Left cardiac atrium (tissue), 4 donors: Measurements from ENCODE around the gene RNFT2. TPM values are rescaled to one million over a fixed set of nuclear protein-coding genes. Genes with fewer than 3 reads are reported as not detected.

Experiments
- ATAC-seq, 2 donors: fragments of 200-7000 bp; cut with Tn5 transposase; one replicate each; pipeline ENCODE4 v1.9.1; 2020; ENCODE audit warnings: mild to moderate bottlenecking in 2 of 2, moderate library complexity in 2 of 2
- DNase-seq: peaks from one replicate; pipeline ENCODE4 v3.0.0-alpha.2; 2020
- intact Hi-C, 2 donors: fragments of 100-400 bp; cut with DNase I; formaldehyde crosslinking; loops; one replicate each; pipeline versions ENCODE4 v1.14.1 to v1.15.1; 2022 to 2023
- total RNA-seq, 2 donors: library from RNA; stranded (reverse); fragmentation: NEBNext Ultra II Directional; extraction: Animal tissue kit (Norgen Biotek cat#: 25700); gene quantifications; one replicate each; pipeline ENCODE4 v1.2.1, GENCODE V29; 2021
- donor health status: DM: no; HTN: yes; CAD: no.
- donor health status: DM: no; HTN: yes; CAD: no; lungs with severe emphysema.
- donor health status: DM: yes; HTN: yes; CAD: no.
- donor health status: Dilated cardiomyopathy.

The RNFT2 gene
- total RNA-seq, 2 donors from 2014 or later = 1.6 to 3.1 TPM

DNA sequence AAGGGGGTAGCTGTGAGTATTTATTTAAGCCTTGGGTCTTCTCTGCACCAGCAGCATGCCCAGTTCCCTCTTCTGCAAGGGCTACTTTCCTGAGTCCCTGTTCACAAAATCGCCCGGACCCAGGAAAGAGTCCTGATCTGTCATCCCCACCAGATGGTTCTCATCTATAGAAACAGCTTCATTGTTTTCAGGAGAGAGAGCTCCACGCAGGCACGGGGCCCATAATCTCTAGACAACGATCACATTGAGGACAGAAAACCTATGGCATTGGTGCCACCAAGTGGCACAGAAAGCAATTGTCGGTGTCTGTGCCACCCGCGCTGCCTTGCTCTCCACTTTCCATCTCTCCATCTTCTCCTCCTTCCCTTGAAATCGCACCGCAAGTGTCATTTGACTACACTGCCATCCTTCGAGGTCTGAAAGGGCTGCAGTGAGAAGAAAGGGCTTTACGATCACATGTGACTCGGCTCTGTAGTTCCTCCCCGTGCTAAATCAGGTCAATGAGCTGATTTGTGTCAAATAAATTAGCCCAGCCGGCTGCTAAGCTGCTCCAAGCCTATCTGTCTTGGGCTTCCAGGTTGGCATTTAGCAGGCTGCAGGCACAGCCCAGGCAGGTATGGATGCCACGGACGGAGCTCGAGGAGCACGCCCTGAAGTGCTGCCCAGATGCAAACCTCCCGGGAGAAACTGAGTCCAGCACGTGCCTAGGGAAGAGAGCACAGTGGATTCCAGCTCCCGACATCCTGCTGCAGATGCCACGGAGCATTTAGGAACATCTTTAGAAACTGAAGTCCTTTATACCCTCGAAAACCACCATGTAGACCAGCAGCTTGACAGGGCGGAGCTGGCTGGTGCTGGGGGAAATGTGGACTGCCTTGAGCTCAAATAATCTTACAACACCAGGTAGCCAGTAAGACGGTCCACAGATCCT lies 29.0 kb upstream of the RNFT2 start:
- peak; percentile 44 for DNase-seq
- intact Hi-C loops = loop anchor here (5.0 to 10.0 kb wide), 3 partner anchors 316 to 712 kb away; no protein-coding TSS in a partner anchor
- peak; percentile 79 for ATAC-seq

DNA sequence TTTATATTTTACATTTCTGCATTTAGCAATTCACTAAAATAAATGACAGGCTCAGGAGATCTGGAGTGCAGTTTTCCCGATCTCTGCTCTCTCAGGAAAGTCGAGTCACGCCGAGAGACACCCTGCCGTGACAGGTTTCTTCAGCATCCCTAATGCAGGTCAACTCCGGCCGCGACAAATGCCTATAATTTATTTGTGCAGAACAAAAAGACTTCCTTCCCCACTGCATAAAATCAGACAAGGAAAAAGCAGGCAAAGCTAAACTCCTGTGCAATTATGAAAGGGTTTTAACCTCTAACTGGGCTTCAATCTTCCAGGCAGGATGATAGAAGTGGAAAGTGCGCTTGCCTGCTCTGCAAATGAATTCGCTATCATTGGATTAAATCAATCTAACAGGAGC lies 28.3 kb upstream of the RNFT2 start:
- ATAC-seq (no peak), DNase-seq (no peak)
- intact Hi-C loops = loop anchor here (5.0 to 10.0 kb wide), 4 partner anchors 315 to 715 kb away; no protein-coding TSS in a partner anchor

DNA sequence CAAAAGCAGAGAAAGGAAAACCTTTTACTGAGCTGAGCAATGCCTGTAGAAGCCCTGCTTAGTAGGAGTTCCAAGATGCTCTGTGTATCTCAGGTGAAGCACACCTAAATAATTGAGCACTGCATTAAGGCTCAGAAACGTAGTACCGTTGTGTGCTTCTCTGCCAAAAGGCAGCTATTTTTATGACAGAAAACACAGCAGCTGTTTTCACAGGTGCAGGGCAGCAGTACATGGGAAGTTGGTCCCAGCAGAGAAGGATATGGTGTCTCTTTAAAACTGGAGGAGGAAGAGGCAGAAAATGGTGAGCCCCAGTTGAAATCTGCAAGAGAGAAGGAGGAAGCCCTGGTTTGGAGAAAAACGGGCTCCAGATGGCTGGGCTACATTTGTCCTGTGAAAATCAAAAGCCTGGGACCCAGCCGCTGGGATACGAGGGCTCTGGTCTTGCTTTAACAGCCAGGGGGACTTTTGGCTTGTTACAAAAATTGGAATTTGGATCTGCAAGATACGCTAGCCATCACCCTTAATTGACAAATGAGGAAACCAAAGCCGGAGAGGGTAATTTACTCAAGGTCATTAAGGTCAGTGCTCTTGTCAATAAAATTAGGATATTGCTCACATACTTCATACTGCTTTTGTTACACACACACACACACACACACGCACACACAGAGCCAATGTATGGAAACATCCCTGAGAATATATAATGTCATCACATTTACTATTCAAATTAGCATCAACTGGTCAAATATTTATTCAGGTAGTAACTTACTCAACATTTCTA lies 27.6 kb upstream of the RNFT2 start:
- ATAC-seq (no peak), DNase-seq (no peak)
- intact Hi-C loops = loop anchor here in 1 of 2 donors (10.0 kb wide), 1 partner anchor 716 kb away; no protein-coding TSS in a partner anchor

DNA sequence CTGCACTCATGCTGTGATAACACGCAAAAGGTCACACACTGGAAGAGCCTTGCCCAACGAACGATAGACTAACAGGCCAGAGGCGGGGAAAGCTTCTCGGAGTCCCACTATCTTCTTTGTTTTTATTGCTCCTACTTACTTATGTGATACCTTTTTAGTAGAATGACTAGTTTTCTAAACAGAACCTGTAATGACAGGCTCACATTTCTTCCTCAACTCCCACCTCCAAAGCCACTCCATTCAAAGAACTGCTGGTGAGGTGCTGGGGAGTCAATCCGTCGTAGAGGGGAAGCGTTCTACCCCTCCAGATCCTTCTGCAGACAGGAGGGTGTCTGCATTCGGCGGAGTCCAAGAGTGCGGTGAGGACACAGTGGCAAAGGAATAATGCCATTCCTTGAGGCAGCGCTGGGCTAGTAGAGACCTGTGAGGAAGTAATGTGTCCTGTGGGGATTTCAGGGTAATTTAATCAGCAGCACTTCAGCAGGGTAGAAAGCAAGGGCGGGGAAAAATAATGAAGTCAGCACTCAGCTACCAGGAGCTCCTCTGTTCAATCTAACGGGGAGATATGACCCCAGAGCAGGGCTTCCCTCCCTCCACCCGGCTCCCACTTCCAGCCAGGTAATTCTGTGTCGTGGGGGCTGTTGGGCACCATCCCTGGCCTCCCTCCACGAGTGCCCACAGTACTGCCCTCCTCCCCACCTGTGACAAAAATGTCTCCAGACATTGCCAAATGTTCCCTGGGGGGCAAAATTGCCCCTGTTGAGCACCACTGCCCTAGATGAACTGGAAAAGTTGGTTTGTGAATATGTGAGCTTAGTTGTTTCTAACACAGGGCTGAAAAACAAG lies 25.4 kb upstream of the RNFT2 start:
- no peak for DNase-seq
- intact Hi-C loops = loop anchor here in 1 of 2 donors (10.0 kb wide), 1 partner anchor 718 kb away; no protein-coding TSS in a partner anchor
- no peak for ATAC-seq

DNA sequence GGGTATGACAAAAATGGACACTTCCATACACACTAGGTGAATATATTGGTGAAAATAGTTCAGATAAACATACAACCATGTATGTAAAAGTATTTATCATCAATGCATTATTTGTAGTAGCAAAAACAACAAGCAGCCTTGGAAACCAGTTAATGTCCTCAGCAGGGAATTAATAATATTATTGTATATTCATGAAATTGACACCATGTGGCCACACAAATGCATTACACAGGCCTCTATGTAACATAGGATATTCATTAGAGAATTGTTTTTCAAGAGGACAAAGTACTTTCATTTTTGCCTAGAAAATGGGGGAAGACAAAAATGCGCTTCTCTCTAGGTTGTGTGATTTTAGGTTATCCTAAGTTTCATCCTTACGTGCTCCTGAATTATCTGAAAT lies 24.6 kb upstream of the RNFT2 start:
- intact Hi-C loops = loop anchor here in 1 of 2 donors (10.0 kb wide), 1 partner anchor 719 kb away; no protein-coding TSS in a partner anchor
- ATAC-seq = no peak

DNA sequence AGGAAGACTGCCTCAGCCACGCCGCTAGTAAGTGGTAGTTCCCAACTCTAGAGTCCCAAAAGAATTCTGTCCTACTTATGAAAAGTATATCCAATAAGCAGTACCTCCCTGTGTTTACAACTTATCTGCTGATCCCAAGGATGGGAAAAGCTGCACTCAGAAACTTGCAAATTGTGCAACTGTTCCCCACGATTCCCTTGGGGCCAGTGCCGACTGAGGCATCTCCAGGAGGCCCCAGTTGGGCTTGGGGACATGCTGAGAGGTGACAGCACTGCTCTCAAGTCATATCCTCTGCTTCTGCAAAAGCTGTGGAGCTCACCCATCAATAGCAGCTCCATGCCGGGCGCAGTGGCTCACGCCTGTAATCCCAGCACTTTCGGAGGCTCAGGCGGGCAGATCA lies 23.9 kb upstream of the RNFT2 start:
- no peak for DNase-seq
- no peak for ATAC-seq
- intact Hi-C loops = loop anchor here in 1 of 2 donors (10.0 kb wide), 1 partner anchor 719 kb away; no protein-coding TSS in a partner anchor

More for the DNA sequence above, 24.6 kb upstream of the RNFT2 start:
- DNase-seq = no peak

DNA sequence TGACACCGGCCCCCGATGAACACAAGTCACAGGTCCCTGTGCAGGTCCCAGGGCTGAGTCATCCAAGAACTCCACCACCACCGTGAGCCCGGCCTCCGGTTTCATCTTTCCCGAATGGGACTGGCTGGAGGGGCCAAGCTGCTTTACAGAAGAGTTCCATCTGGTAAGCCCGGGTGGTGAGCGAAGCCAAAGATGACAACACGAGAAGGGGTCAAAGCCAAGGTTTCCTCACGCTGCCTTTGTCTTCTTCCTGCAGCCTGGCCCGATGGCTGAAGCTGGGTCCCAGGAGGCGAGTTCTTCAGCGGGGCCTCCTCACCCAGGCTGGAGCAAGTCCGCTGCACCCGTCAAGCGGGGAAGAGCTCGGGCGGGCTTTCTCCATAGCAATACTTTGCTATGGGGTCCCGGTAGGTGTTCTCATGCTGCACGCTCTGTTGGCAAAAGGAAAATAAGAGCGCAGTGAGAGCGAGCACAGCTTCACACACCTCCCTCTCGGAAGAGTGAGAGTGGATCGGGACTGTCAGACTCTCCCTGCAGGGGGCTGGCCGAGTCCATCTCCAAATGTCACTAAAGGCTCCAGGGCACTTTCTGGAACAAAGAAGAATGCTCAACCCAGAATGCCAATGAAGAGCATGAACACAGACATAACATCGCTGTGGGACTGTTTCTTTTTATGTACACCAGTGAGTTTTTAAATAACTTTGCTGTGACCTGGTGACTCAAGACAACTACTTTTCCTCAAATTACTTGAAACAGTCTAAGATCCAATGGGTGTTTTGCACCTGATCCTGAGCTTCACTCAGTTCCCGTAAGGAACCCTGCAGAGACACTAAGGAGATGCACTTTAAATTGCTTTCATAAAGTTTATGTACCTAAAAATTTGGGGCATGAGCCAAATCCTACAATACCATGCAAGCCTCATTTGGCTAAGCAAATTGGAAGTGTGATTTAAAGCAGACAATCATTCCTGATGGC lies 20.4 kb upstream of the RNFT2 start:
- ATAC-seq = peak; percentile 74 to 85
- intact Hi-C loops = loop anchor here in 1 of 2 donors (10.0 kb wide), 1 partner anchor 723 kb away; no protein-coding TSS in a partner anchor
- peak; percentile 75 for DNase-seq

DNA sequence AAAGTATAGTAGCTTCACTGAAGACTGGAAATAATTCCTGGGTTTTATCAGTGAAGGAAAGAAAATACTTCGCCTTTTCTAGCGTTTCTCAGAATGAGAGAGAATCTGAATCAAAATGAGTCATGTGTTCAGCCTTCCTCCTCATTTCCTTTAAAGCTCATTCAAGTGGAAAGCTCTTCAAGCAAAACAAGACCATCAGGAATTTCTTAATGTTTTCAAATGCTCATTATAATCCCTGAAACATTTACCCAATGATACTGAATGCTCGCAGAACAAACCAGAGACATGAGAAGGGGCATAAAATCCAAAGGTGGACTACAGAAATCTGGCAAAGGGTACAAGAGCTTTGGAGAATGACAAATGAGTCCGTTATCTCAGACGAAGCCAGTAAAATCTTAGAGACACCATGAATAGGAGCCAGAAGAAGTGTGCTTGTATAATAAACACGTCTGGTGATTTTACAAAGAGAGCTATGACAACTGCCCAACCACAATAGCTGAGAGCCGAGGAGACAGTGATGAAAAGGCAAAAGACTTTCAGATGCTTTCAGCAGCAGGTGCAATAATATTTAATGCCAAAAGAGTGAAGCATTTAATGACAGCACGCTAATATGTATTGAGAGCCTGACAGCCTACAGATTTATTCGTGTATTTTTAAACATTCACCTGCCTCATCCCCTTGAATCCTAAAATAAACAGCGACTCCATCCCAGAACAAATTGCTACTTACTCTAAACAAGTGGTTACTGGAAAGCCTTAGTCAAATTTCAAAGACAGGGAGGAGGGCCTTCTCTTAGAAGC lies 19.3 kb upstream of the RNFT2 start:
- intact Hi-C loops = loop anchor here in 1 of 2 donors (10.0 kb wide), 1 partner anchor 724 kb away; no protein-coding TSS in a partner anchor
- DNase-seq (no peak), ATAC-seq (peak in 1 of 2 donors; percentile 28)

DNA sequence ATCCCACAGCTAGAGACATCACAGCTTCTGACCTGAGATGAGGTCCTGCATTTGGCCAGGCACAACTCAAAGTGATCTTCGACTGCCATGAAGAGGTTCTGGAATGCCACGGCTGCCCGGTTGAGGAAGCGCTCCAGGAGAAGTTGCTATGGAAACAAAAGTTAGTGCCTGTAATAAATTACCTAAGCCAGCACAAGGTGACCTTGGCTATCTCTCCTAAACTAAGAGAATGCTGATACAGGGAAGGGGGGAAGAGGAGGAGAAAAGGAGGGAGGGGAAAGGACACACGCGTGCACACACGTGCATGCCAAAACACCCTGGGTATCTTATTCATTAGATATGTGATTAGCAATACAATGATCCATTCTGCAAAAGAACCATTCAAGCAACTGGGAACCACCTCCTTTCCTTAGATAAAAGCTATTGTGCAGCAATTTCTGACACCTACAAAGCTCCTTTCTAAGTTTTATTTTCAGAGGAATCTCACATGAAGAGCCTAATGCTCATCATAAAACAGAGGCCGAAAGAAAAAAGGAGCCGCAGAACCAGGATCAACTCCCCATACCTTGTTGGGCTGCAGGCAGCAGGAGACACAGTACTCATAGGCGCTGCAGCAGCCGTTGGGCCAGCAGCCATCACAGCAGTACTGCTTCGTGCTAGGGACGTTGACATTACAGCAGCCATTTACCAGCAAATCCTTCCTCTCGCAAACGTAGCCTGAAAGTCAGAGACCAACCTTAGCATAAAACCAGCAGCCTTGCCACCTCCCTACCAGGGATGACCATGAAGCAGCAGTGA lies 18.2 kb upstream of the RNFT2 start:
- intact Hi-C loops = loop anchor here in 1 of 2 donors (10.0 kb wide), 1 partner anchor 725 kb away; no protein-coding TSS in a partner anchor

DNA sequence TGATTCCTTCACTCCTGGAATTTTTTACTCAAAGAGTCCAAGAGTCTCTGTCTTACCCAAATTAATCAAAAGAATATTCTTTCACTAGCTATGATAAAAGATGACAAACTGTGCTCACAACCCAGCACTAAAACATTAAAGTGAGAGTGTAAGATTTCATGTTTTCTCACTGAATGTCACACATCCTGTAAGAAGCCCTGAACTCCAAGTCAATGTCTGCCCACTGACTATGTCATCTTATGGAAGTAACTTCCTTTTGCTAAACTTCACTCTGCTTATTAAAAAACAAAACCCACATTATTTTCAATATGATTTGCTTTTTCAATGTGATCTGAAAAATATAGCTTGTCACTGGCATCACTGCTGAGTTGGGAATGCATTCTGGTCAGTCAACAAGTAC lies 15.9 kb upstream of the RNFT2 start:
- no peak for DNase-seq
- intact Hi-C loops = no loop called here
- no peak for ATAC-seq

More for the DNA sequence above, 18.2 kb upstream of the RNFT2 start:
- ATAC-seq (no peak), DNase-seq (no peak)

DNA sequence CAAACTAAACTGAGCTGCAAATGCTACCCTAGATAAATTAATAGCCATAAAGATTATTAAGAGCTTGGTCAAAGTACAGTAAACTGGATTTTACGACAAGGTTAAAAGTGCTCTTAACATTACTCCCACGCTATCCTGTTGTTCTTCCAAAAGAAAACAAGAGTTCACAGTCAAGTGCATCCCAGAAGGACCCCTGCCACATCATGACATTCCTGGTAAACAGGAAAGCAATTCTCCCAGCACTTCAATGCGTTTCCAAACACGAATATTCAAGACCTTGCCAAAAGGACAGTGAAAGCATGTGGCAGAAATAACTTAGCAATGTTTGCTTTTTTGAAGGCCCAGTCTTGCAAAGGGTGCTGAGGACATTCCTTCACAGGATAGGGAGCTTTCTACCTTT lies 11.4 kb upstream of the RNFT2 start:
- no peak for DNase-seq
- ATAC-seq = peak in 1 of 2 donors; percentile 27
- intact Hi-C loops = no loop called here

DNA sequence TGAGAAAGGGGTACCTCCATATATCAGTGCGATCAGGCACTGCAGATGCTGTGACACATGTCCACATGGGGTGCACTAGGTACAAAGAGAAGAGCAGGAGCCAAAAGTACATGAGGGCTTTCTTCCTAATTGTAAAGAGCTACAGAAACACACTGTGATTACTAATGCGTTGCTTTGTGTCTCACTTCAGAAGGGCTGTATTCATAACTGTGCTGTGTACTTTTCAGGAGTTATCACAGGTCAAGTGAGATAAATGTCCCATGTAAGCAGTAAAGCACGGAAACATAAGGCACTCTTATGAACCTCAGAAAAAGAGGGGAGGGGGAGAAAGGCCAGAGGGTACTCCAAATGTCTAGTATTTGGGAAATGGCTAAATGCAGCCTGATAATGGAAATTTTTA lies 10.9 kb upstream of the RNFT2 start:
- intact Hi-C loops = no loop called here
- DNase-seq (no peak), ATAC-seq (no peak)

DNA sequence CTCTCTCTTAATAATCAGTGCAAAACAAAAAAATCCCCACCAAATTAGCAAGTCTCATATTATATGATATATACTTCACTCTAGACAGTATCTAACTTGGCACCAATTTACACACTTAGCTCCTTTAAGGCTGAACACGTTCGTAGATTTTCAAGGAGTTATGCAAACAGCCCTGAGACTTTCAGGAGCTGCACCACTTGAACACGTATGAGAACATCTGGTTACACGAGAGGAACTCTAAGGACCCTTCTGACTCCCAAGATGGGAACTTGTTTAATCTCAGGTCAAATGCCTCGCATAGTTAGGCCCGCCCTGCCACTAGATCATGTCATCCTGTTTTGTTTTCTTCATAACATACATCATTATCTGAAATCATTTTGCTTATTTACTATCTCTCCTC lies 10.2 kb upstream of the RNFT2 start:
- no peak for DNase-seq
- intact Hi-C loops = no loop called here
- no peak for ATAC-seq

DNA sequence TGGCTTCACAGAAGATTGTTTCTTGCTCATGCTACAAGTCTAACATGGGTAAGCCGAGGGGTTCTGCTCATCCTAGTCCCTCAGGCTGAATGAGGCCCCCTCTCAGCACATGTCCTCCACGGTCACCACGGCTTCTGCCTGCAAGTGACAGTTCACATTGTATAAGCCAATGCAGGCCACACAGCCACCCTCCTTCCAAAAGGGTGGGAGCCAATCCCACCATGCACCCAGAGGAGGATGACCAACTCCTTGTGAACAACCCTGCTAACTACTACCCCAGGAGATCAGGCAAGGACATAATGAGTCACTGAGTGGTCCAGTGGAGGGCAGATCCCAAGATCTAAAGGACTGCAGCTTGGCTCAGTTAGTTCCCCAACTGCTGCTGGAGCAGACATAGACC lies 6.3 kb upstream of the RNFT2 start:
- intact Hi-C loops = no loop called here
- DNase-seq (no peak), ATAC-seq (no peak)

DNA sequence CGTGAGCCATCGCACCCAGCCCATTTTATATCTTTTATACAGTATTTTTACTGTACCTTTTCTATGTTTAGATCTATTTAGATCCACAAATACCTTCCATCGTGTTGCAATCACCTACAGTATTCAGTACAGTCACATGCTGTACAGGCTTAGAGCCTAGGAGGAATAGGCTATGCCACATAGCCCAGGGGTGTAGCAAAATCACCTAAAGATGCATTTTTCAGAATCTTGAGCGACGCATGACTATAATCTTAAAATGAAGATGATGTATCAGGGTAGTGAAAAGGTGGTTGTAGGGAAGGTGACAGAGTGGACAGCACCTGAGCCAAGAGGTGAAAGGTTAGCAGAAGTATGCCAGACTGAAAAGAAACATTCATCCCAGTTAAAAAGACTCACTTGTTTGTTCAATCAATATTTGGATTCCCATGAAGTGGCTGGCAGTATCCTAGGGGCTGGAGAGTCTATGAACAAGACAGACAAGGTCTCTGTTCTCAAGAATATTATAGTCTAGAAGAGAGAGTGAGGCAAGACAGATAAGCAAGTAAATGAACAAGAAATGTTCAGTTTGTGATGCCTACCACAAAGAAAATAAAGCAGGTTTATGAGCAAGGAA lies 3.9 kb upstream of the RNFT2 start:
- ATAC-seq (no peak), DNase-seq (no peak)
- intact Hi-C loops = no loop called here
